ENCODE measurements around the gene CMIP. TPM values are rescaled to one million over a fixed set of nuclear protein-coding genes. Genes with fewer than 3 reads are reported as not detected.
A peak's percentile ranks its signal among the peaks of the same experiment; 100 is the strongest.

CMIP gene
- total RNA-seq, 2 donors from 2014 or later = 30.1 to 95.1 TPM

DNA sequence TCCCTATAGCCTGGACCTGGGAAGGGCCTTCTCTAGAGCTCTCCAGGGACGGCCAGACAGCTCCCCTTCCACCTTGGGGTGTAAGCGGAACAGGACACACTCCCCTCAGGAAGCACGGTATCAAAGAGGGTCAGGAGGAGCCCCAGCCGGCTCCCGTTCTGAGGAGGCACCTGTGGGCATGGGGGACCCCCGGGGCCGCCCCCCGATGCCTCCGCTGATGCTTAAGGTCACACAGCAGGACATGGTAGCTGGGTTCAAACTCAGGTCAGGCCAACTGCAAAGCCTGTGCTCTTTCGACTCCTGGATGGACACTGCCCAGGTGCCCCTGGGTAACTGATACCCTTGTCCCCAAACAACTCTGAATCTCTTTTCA lies 49.8 kb downstream of the CMIP start:
- TF ChIP-seq POLR2AphosphoS5 (IDR thresholded peaks at IDR 0.05) = no peak
- TF ChIP-seq, protein P1, sequence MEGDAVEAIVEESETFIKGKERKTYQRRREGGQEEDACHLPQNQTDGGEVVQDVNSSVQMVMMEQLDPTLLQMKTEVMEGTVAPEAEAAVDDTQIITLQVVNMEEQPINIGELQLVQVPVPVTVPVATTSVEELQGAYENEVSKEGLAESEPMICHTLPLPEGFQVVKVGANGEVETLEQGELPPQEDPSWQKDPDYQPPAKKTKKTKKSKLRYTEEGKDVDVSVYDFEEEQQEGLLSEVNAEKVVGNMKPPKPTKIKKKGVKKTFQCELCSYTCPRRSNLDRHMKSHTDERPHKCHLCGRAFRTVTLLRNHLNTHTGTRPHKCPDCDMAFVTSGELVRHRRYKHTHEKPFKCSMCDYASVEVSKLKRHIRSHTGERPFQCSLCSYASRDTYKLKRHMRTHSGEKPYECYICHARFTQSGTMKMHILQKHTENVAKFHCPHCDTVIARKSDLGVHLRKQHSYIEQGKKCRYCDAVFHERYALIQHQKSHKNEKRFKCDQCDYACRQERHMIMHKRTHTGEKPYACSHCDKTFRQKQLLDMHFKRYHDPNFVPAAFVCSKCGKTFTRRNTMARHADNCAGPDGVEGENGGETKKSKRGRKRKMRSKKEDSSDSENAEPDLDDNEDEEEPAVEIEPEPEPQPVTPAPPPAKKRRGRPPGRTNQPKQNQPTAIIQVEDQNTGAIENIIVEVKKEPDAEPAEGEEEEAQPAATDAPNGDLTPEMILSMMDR (IDR thresholded peaks at IDR 0.05) = no peak
- no peak for TF ChIP-seq POLR2A (IDR thresholded peaks at IDR 0.05)
- Histone ChIP-seq H3K36me3 (no peaks in the 10 kb centered on the region), H3K27me3 (replicated peaks; ENCODE audit: insufficient read depth) (no peaks in the 10 kb centered on the region), H3K4me1 (replicated peaks) (peaks cover 8% of the 10 kb centered on the region), H3K9me3 (no peaks in the 10 kb centered on the region), H3K4me3 (no peak overlapping the region), H3K27ac (peak overlapping the region; percentile 48 to 68)
- no peak for DNase-seq (ENCODE audit: low spot score)
- intact Hi-C loops (cut with DNase I) = no loop called here
- 77% methylated on average over 10 of the region's 10 CpGs for WGBS

GRCh38 chr16:81494888-81495287 lies 50.3 kb downstream of the CMIP start:
- DNase-seq (ENCODE audit: low spot score) = no peak
- Histone ChIP-seq H3K36me3 (no peaks in the 10 kb centered on the region), H3K4me1 (replicated peaks) (peaks cover 8% of the 10 kb centered on the region), H3K27ac (no peak overlapping the region), H3K9me3 (no peaks in the 10 kb centered on the region), H3K4me3 (no peak overlapping the region), H3K27me3 (replicated peaks; ENCODE audit: insufficient read depth) (no peaks in the 10 kb centered on the region)
- TF ChIP-seq POLR2AphosphoS5 (IDR thresholded peaks at IDR 0.05) (no peak), POLR2A (IDR thresholded peaks at IDR 0.05) (no peak)
- TF ChIP-seq, protein P1 (IDR thresholded peaks at IDR 0.05) = no peak
- intact Hi-C loops (cut with DNase I) = no loop called here
- WGBS = 94% methylated on average over 4 of the region's 4 CpGs

DNA sequence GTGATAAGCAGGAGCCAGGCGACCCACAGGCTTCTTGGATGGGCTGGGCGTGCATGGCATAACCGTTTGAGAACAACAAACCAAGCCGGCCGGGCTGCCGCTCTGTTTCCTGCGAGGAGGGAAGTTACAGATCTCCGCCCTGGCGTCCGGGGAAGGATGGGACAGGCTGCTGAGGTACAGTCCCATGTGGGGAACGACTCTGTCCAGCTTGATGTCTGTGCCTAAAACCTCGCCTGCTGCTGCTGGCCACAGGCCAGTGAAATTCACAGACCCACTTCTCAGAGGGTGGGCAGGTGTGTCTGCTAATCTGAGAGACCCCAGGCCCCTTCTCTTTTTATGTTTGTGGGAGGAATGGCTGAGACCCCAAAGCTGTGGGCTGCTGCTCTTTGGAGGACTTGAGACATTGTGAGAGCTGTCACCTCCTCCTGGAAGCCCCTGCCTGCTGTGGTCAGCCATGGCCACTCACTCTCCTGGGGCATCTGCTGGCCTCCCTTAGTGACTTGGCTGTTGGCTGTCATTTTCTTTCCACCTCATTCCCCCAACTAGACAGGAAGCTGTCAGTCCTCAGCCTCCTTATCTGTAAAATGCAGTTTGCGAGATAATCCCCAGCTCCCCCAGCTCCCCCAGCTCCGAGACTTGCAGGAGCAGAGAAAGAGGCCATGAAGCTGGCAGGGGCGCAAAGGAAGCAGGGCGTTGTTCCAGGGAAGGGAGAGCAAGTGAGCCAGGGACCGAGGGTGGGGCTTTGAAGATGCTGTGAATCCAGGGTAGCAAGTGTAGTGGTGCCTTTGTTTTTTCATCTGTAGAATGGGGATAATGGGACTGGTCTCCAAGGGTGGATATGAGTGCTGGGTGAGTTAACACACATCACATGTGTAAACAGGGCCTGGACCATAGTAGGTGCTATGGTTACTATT lies 51.0 kb downstream of the CMIP start:
- 64% methylated on average over 17 of the region's 17 CpGs for WGBS
- no peak overlapping the region for H3K4me3 ChIP-seq
- intact Hi-C loops (cut with DNase I) = no loop called here
- H3K36me3 ChIP-seq = no peaks in the 10 kb centered on the region
- TF ChIP-seq POLR2A (IDR thresholded peaks at IDR 0.05) (no peak), POLR2AphosphoS5 (IDR thresholded peaks at IDR 0.05) (no peak)
- TF ChIP-seq, protein P1 (IDR thresholded peaks at IDR 0.05) = no peak
- peaks cover 8% of the 10 kb centered on the region for H3K4me1 ChIP-seq (replicated peaks)
- no peak for DNase-seq (ENCODE audit: low spot score)
- no peak overlapping the region for H3K27ac ChIP-seq
- no peaks in the 10 kb centered on the region for H3K27me3 ChIP-seq (replicated peaks; ENCODE audit: insufficient read depth)
- H3K9me3 ChIP-seq = no peaks in the 10 kb centered on the region

- no peaks in the 10 kb centered on the region for H3K36me3 ChIP-seq
- DNase-seq (ENCODE audit: low spot score) = no peak
- H3K27ac ChIP-seq = no peak overlapping the region
- H3K9me3 ChIP-seq = no peaks in the 10 kb centered on the region
- TF ChIP-seq POLR2AphosphoS5 (IDR thresholded peaks at IDR 0.05) (no peak), POLR2A (IDR thresholded peaks at IDR 0.05) (no peak)
- TF ChIP-seq, protein P1 (IDR thresholded peaks at IDR 0.05) = no peak
- 91% methylated on average over 7 of the region's 7 CpGs for WGBS
- no peak overlapping the region for H3K4me3 ChIP-seq
- H3K4me1 ChIP-seq (replicated peaks) = peaks cover 8% of the 10 kb centered on the region
- intact Hi-C loops (cut with DNase I) = no loop called here
- H3K27me3 ChIP-seq (replicated peaks; ENCODE audit: insufficient read depth) = no peaks in the 10 kb centered on the region
These were observed 51.7 kb downstream of the CMIP start for GRCh38 chr16:81496321-81496720.

- intact Hi-C loops (cut with DNase I) = no loop called here
- Histone ChIP-seq H3K4me1 (replicated peaks) (peaks cover 8% of the 10 kb centered on the region), H3K36me3 (no peaks in the 10 kb centered on the region), H3K9me3 (no peaks in the 10 kb centered on the region), H3K4me3 (no peak overlapping the region), H3K27ac (no peak overlapping the region), H3K27me3 (replicated peaks; ENCODE audit: insufficient read depth) (no peaks in the 10 kb centered on the region)
- DNase-seq (ENCODE audit: low spot score) = no peak
- TF ChIP-seq POLR2AphosphoS5 (IDR thresholded peaks at IDR 0.05) (no peak), POLR2A (IDR thresholded peaks at IDR 0.05) (no peak)
- TF ChIP-seq, protein P1 (IDR thresholded peaks at IDR 0.05) = no peak
- WGBS = 89% methylated on average over 6 of the region's 6 CpGs
These were observed 52.1 kb downstream of the CMIP start for GRCh38 chr16:81496742-81497141.

Measured in prostate gland (tissue), 2 donors.